Mucosa of rectum (tissue), 2 donors: ENCODE measurements around the gene UMAD1.
"Not testable (repeated sequence)": the region's sequence is repeated elsewhere in the genome, so short reads cannot be mapped to it uniquely, and the experiment has no call there.

Experiments
- H3K27ac ChIP-seq, 2 donors: one replicate each; pipeline ENCODE4 v1.7.0; 2013; ENCODE audit warnings: inconsistent platforms in 2 of 2, low read depth in 2 of 2, low read length in 2 of 2
- H3K27me3 ChIP-seq, 2 donors: one replicate each; pipeline ENCODE4 v1.7.0; 2013; ENCODE audit warnings: low read length in 2 of 2; ENCODE audit not compliant: control insufficient read depth in 2 of 2, insufficient read depth in 2 of 2
- H3K36me3 ChIP-seq, 2 donors: one replicate each; pipeline ENCODE4 v1.7.0; 2013; ENCODE audit warnings: low read length in 2 of 2; ENCODE audit not compliant: control insufficient read depth in 2 of 2, insufficient read depth in 2 of 2
- H3K4me1 ChIP-seq, 2 donors: one replicate each; pipeline ENCODE4 v1.7.0; 2013; ENCODE audit warnings: low read length in 2 of 2, mild to moderate bottlenecking in 1 of 2; ENCODE audit not compliant: control insufficient read depth in 2 of 2, insufficient read depth in 2 of 2
- H3K4me3 ChIP-seq, 2 donors: one replicate each; pipeline ENCODE4 v1.7.0; 2013; ENCODE audit warnings: low read length in 2 of 2
- H3K9ac ChIP-seq, 2 donors: one replicate each; pipeline ENCODE4 v1.7.0; 2013; ENCODE audit warnings: low read length in 2 of 2, low read depth in 1 of 2, mild to moderate bottlenecking in 1 of 2
- H3K9me3 ChIP-seq, 2 donors: one replicate each; pipeline ENCODE4 v1.7.0; 2013; ENCODE audit warnings: low read length in 2 of 2; ENCODE audit not compliant: control insufficient read depth in 2 of 2
- donor health status: healthy.
- donor health status: Normal muscosa, but diverticular disease.

UMAD1 gene

GRCh38 chr7:7820409-7820808, 179.9 kb downstream of the UMAD1 start:
- Histone ChIP-seq H3K27me3 (no peaks in the 10 kb centered on the region), H3K36me3 (peaks cover 0 to 3% of the 10 kb centered on the region in 2 donors), H3K4me1 (no peaks in the 10 kb centered on the region), H3K9ac (no peak overlapping the region), H3K9me3 (no peaks in the 10 kb centered on the region), H3K4me3 (no peak overlapping the region), H3K27ac (no peak overlapping the region)

GRCh38 chr7:7820939-7821338, 180.4 kb downstream of the UMAD1 start:
- Histone ChIP-seq H3K4me3 (no peak overlapping the region), H3K27me3 (no peaks in the 10 kb centered on the region), H3K36me3 (peaks cover 0 to 3% of the 10 kb centered on the region in 2 donors), H3K27ac (no peak overlapping the region), H3K9me3 (no peaks in the 10 kb centered on the region), H3K4me1 (no peaks in the 10 kb centered on the region), H3K9ac (no peak overlapping the region)

DNA sequence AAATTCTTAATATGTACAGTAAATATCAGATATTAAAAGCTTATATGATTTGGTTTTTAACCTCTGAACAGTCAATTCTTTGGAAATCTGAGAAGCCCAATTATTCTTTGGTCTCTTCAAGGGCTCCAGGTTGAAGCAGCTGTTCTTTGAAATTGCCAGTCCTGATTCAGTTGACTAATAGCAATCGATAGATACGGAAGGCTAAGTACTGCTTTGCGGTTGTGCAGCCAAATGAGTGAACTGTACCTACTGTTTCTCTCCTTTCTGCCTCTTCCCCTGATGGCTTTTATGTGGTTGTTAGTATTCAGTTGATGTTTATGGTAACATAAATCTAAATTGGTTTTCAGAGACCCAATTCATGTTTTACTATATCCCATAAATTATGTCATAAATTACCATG, 181.0 kb downstream of the UMAD1 start:
- Histone ChIP-seq H3K4me1 (no peaks in the 10 kb centered on the region), H3K9me3 (no peaks in the 10 kb centered on the region), H3K36me3 (peaks cover 0 to 3% of the 10 kb centered on the region in 2 donors)

GRCh38 chr7:7825294-7825693, 184.7 kb downstream of the UMAD1 start:
- not testable (repeated sequence) for H3K4me1 ChIP-seq, H3K27me3 ChIP-seq, H3K9me3 ChIP-seq, H3K27ac ChIP-seq, H3K36me3 ChIP-seq, H3K9ac ChIP-seq, H3K4me3 ChIP-seq

More for the DNA sequence above, 181.0 kb downstream of the UMAD1 start:
- Histone ChIP-seq H3K4me3 (no peak overlapping the region), H3K27me3 (no peaks in the 10 kb centered on the region), H3K27ac (no peak overlapping the region), H3K9ac (no peak overlapping the region)

- Histone ChIP-seq H3K9me3 (no peaks in the 10 kb centered on the region), H3K9ac (no peak overlapping the region), H3K27me3 (no peaks in the 10 kb centered on the region), H3K4me3 (no peak overlapping the region), H3K36me3 (no peaks in the 10 kb centered on the region), H3K4me1 (peaks cover 0 to 2% of the 10 kb centered on the region in 2 donors), H3K27ac (no peak overlapping the region)
Observed at GRCh38 chr7:7829667-7830066, 189.1 kb downstream of the UMAD1 start.

GRCh38 chr7:7830122-7830878, 189.7 kb downstream of the UMAD1 start:
- Histone ChIP-seq H3K27me3 (no peaks in the 10 kb centered on the region), H3K9ac (no peak overlapping the region), H3K27ac (no peak overlapping the region), H3K4me3 (no peak overlapping the region), H3K4me1 (peaks cover 0 to 2% of the 10 kb centered on the region in 2 donors), H3K36me3 (no peaks in the 10 kb centered on the region), H3K9me3 (no peaks in the 10 kb centered on the region)

DNA sequence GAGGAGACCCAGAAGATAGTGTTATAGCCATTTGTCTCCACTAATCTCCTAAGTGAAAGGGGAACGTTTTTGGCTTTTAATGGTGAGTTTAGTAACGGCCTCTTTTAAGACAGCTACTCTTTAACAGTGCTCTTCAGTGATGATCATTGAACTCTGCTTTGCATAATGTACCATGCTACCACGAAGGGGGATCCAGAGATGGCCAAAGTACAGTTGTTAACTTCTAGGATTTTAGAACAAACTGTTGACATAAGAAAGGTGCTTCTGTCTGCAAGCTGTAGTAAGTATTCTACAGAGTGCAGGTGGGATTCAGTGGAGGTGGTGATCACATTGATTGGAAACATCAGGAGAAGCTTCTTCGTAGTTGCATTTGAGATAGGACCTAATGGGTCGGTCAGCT, 192.0 kb downstream of the UMAD1 start:
- no peaks in the 10 kb centered on the region for H3K27me3 ChIP-seq
- H3K4me3 ChIP-seq = no peak overlapping the region
- H3K4me1 ChIP-seq = peaks cover 0 to 2% of the 10 kb centered on the region in 2 donors
- no peaks in the 10 kb centered on the region for H3K36me3 ChIP-seq
- H3K27ac ChIP-seq = no peak overlapping the region
- H3K9ac ChIP-seq = no peak overlapping the region
- no peaks in the 10 kb centered on the region for H3K9me3 ChIP-seq

DNA sequence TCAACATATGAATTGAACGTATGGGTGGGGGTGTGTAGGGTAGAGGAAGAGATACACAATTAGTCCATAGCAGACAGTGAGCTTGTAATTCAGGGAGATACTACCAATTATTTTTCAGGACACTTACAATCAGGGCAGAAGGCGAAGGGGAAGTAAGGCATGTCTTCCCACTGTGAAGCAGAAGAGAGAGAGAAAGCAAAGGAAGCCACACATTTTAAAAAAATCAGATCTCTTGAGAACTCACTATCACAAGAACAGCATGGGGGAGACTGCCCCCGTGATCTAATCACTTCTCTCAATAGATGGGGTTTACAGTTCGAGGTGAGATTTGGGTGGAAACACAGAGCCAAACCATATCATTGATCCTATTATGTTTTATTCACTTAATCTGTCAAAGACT, 194.2 kb downstream of the UMAD1 start:
- H3K9me3 ChIP-seq = no peaks in the 10 kb centered on the region
- H3K4me1 ChIP-seq = peaks cover 0 to 2% of the 10 kb centered on the region in 2 donors
- H3K36me3 ChIP-seq = no peaks in the 10 kb centered on the region
- no peaks in the 10 kb centered on the region for H3K27me3 ChIP-seq
- no peak overlapping the region for H3K27ac ChIP-seq
- no peak overlapping the region for H3K9ac ChIP-seq
- no peak overlapping the region for H3K4me3 ChIP-seq

DNA sequence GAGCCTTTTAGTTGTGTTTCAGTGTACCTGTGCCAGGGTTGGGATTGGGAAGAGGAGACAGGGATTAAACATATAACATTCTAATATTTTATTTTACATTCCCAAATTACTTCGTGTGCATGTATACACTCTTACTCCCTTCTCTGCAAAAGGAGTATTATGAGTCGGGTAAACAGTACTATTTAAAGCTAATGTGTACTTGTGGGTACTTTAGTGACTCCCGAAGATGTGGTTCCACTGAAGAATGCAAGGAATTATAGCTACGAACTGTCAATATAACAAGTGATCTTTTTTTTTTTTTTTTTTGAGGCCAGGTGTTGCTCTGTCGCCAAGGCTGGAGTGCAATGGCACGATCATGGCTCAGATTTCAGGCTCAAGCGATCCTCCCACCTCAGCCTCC, 200.5 kb downstream of the UMAD1 start:
- no peak overlapping the region for H3K9ac ChIP-seq
- H3K27me3 ChIP-seq = no peaks in the 10 kb centered on the region
- no peaks in the 10 kb centered on the region for H3K36me3 ChIP-seq
- no peak overlapping the region for H3K4me3 ChIP-seq
- H3K27ac ChIP-seq = no peak overlapping the region
- H3K9me3 ChIP-seq = no peaks in the 10 kb centered on the region
- no peaks in the 10 kb centered on the region for H3K4me1 ChIP-seq

GRCh38 chr7:7843240-7843639, 202.7 kb downstream of the UMAD1 start:
- H3K27ac ChIP-seq = no peak overlapping the region
- H3K27me3 ChIP-seq = no peaks in the 10 kb centered on the region

More at GRCh38 chr7:7843240-7843639, 202.7 kb downstream of the UMAD1 start:
- no peaks in the 10 kb centered on the region for H3K4me1 ChIP-seq
- H3K9ac ChIP-seq = no peak overlapping the region
- no peaks in the 10 kb centered on the region for H3K9me3 ChIP-seq
- H3K36me3 ChIP-seq = no peaks in the 10 kb centered on the region
- no peak overlapping the region for H3K4me3 ChIP-seq
